Neutrophil (primary cell): ENCODE measurements around the gene KLHL13.

Source experiments
- H3K27ac ChIP-seq: fragments of 200-600 bp; sonication (generic); 2 replicates; pipeline ENCODE4 v1.5.1; 2016; ENCODE audit warnings: mild to moderate bottlenecking, moderate library complexity
- H3K27me3 ChIP-seq: fragments of 200-600 bp; sonication (generic); 2 replicates; pipeline ENCODE4 v1.6.0; 2016; ENCODE audit warnings: mild to moderate bottlenecking
- H3K36me3 ChIP-seq: fragments of 200-600 bp; sonication (generic); 2 replicates; pipeline ENCODE4 v1.5.1; 2017
- H3K4me1 ChIP-seq, 2 experiments: fragments of 200-600 bp in 1 of 2; sonication (generic) in 1 of 2; 1 replicate in 1 of 2; 2 replicates in 1 of 2; pipeline versions ENCODE4 v1.5.1 to v1.6.1; 2013 to 2016; ENCODE audit warnings: low read depth in 1 of 2, low read length in 1 of 2, mild to moderate bottlenecking in 1 of 2, moderate library complexity in 1 of 2; ENCODE audit not compliant: control insufficient read depth in 1 of 2, insufficient read depth in 1 of 2
- H3K4me3 ChIP-seq, 2 experiments: fragments of 200-600 bp in 1 of 2; sonication (generic) in 1 of 2; 1 replicate in 1 of 2; 2 replicates in 1 of 2; pipeline ENCODE4 v1.5.1; 2013 to 2016; ENCODE audit warnings: low read depth in 1 of 2, low read length in 1 of 2, mild to moderate bottlenecking in 1 of 2, moderate library complexity in 1 of 2
- H3K9me3 ChIP-seq: fragments of 200-600 bp; sonication (generic); 2 replicates; pipeline ENCODE4 v1.5.1; 2016
- CTCF ChIP-seq: fragments of 200-600 bp; sonication (generic); IDR thresholded peaks from 2 replicates; pipeline ENCODE4 v1.5.1; 2016; ENCODE audit warnings: antibody characterized with exemption

KLHL13 gene

GRCh38 chrX:118049713-118050112 lies 66.9 kb downstream of the KLHL13 start:
- no peaks in the 10 kb centered on the region for H3K36me3 ChIP-seq
- H3K27ac ChIP-seq, result no peak overlapping the region
- H3K4me1 ChIP-seq, result no peaks in the 10 kb centered on the region
- TF ChIP-seq CTCF, result no peak
- H3K9me3 ChIP-seq, result no peaks in the 10 kb centered on the region
- H3K4me3 ChIP-seq, result no peak overlapping the region
- H3K27me3 ChIP-seq, result no peaks in the 10 kb centered on the region

GRCh38 chrX:118047446-118048186 lies 69.0 kb downstream of the KLHL13 start:
- Histone ChIP-seq H3K36me3 (no peaks in the 10 kb centered on the region), H3K4me1 (no peaks in the 10 kb centered on the region), H3K9me3 (no peaks in the 10 kb centered on the region), H3K27ac (no peak overlapping the region), H3K4me3 (no peak overlapping the region), H3K27me3 (no peaks in the 10 kb centered on the region)
- TF ChIP-seq CTCF, result no peak

GRCh38 chrX:118039591-118039990 lies 77.0 kb downstream of the KLHL13 start:
- no peak for TF ChIP-seq CTCF
- Histone ChIP-seq H3K36me3 (no peaks in the 10 kb centered on the region), H3K27me3 (no peaks in the 10 kb centered on the region), H3K4me3 (no peak overlapping the region), H3K27ac (no peak overlapping the region), H3K4me1 (no peaks in the 10 kb centered on the region), H3K9me3 (no peaks in the 10 kb centered on the region)

- no peak overlapping the region for H3K4me3 ChIP-seq
- no peaks in the 10 kb centered on the region for H3K27me3 ChIP-seq
- no peaks in the 10 kb centered on the region for H3K4me1 ChIP-seq
- no peak for TF ChIP-seq CTCF
- H3K9me3 ChIP-seq, result no peaks in the 10 kb centered on the region
- H3K36me3 ChIP-seq, result no peaks in the 10 kb centered on the region
- H3K27ac ChIP-seq, result no peak overlapping the region
Observed at GRCh38 chrX:118038614-118039365, 77.8 kb downstream of the KLHL13 start.

GRCh38 chrX:118026631-118027030 lies 90.0 kb downstream of the KLHL13 start:
- Histone ChIP-seq H3K27ac (no peak overlapping the region), H3K27me3 (no peaks in the 10 kb centered on the region), H3K4me1 (no peaks in the 10 kb centered on the region), H3K36me3 (no peaks in the 10 kb centered on the region), H3K4me3 (no peak overlapping the region), H3K9me3 (no peaks in the 10 kb centered on the region)
- no peak for TF ChIP-seq CTCF
